HG02884 (cell line): ENCODE data around the gene KIT.
"Not testable (repeated sequence)": the region's sequence is repeated elsewhere in the genome, so short reads cannot be mapped to it uniquely, and the experiment has no call there.

Source experiments
- ATAC-seq: cut with Tn5 transposase; IDR thresholded peaks from one replicate; pipeline ENCODE4 v1.9.1; 2021; ENCODE audit warnings: mild to moderate bottlenecking, moderate library complexity; ENCODE audit not compliant: unreplicated experiment

KIT gene

DNA sequence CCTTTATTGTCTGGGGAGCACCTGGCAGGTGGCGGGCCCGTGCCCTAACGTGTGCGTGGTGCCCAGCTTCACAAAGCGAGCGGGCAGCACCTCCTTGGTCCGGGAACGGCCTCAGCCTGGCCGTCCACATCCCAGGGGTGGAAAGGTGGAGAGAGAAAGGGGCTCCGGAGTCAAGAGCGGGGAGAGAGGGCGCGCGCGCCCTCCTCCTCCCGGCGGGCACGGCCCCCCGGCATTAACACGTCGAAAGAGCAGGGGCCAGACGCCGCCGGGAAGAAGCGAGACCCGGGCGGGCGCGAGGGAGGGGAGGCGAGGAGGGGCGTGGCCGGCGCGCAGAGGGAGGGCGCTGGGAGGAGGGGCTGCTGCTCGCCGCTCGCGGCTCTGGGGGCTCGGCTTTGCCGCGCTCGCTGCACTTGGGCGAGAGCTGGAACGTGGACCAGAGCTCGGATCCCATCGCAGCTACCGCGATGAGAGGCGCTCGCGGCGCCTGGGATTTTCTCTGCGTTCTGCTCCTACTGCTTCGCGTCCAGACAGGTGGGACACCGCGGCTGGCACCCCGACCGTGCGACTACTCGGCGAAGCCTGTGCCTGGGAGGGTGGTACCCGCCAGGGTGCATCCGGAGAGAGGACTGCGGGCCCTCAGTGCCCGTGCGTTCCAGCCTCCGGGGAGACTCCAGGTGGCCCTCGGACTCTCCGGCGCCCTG, at the start of gene KIT:
Gene KIT (plus strand): TSS at position 407 of the 701 bp plus-strand sequence. CDS start 58 bp downstream, at position 465.
- ATAC-seq, result no peak

- no peak for ATAC-seq
Measured at GRCh38 chr4:54609310-54609709, 48.4 kb upstream of the KIT start.

GRCh38 chr4:54614149-54614548, 43.6 kb upstream of the KIT start:
- ATAC-seq, result no peak

GRCh38 chr4:54620773-54621172, 37.0 kb upstream of the KIT start:
- no peak for ATAC-seq

- ATAC-seq, result no peak
Measured at GRCh38 chr4:54625391-54625790, 32.4 kb upstream of the KIT start.

DNA sequence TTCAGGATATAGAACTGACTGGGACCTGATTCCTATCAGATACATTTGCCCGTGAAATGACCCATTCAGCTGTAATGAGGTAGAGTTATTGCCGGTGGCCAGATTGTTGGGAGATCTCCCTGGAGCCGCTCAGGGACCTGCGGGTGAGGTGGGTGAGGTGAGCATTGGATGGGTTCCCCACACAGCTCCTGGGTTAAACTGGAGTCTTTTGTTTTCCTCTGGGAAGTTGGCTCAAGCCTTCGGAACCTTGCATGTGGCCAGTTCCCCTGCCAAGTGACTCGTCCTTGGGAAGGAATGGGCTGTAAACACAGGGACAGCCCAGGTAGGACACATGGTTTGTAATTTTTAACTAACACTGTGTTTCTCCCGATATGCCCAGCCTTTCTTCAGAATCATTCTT, 31.6 kb upstream of the KIT start:
- ATAC-seq, result no peak

GRCh38 chr4:54632537-54632936, 25.2 kb upstream of the KIT start:
- ATAC-seq, result no peak

DNA sequence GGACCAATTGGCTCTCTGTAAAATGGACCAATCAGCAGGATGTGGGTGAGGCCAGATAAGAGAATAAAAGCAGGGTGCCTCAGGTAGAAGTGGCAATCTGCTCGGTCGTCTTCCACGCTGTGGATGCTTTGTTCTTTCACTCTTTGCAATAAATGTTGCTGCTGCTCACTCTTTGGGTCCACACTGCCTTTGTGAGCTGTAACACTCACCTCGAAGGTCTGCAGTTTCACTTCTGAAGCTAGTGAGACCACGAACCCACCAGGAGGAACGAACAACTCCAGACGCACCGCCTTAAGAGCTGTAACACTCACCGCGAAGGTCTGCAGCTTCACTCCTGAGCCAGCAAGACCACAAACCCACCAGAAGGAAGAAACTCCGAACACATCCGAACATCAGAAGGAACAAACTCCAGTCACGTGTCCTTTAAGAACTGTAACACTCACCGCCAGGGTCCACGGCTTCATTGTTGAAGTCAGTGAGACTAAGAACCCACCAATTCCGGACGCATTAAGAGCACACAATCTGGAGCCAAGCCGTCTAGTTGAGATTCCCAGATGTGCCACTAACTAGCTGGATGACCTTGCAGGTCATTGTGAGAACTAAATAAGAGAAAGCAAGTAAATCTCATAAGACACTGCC, 24.5 kb upstream of the KIT start:
- not testable (repeated sequence) for ATAC-seq

- ATAC-seq, result no peak
Measured at GRCh38 chr4:54635318-54635717, 22.4 kb upstream of the KIT start.

GRCh38 chr4:54637325-54637724, 20.4 kb upstream of the KIT start:
- ATAC-seq, result no peak

DNA sequence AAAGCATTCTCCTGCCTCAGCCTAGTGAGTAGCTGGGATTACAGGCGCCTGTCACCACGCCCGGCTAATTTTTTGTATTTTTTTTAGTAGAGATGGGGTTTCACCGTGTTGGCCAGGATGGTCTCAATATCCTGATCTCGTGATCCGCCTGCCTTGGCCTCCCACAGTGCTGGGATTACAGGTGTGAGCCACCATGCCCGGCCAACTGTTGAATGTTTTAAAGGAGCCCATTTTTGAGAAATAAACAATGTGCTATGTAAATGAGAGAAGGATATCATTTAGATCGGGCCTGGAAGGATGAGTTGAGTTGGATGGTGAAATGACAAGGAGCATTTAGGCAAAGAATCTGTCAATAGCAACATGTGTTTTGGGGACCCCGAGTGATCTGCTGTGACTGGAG, 16.7 kb upstream of the KIT start:
- not testable (repeated sequence) for ATAC-seq

- ATAC-seq, result no peak
Measured at GRCh38 chr4:54643172-54643571, 14.6 kb upstream of the KIT start.

- ATAC-seq, result no peak
Measured at GRCh38 chr4:54643958-54644751, 13.6 kb upstream of the KIT start.

DNA sequence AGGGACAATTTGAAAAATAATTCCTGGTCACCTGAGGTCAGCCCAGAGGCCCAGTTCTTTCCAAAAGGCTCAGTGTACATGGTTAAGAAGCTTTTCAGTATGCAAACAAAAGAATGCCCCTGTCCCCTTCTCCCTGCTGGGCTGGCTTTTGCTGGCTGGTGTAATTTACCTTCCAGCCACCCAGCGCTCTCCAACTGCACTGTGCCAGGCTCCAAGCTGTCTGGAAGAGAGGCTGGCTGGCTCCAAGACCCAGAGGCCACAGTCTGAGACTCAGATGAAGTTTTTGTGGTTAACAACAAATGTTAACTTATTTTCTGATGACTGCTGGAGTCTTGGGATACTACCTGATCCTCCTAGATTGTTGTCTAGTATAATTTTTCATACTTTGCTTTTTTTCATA, 11.9 kb upstream of the KIT start:
- ATAC-seq, result no peak

- no peak for ATAC-seq
Measured at GRCh38 chr4:54647070-54647469, 10.7 kb upstream of the KIT start.

GRCh38 chr4:54651050-54651449, 6.7 kb upstream of the KIT start:
- ATAC-seq, result no peak

DNA sequence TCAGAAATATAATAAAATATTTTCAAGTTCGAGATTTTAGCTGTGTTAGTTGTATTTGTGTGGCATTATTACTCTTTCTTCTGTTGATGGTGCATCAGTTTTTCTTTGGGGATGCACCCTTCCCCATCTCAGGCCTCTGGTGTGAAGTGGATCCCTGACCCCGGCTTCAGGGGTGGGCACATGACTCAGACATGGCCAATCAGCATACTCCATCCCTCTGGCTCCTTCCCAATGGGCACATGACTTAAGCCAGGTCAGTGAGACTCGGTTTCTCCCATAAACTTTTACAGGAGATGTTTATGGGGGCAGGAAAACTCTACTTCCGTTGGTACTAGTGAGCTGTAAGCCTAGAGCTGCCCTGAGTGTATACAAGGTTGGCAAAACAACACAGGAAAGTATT, 3.0 kb upstream of the KIT start:
- ATAC-seq, result no peak

GRCh38 chr4:54657185-54657550, 589 bp upstream of the KIT start:
- no peak for ATAC-seq

DNA sequence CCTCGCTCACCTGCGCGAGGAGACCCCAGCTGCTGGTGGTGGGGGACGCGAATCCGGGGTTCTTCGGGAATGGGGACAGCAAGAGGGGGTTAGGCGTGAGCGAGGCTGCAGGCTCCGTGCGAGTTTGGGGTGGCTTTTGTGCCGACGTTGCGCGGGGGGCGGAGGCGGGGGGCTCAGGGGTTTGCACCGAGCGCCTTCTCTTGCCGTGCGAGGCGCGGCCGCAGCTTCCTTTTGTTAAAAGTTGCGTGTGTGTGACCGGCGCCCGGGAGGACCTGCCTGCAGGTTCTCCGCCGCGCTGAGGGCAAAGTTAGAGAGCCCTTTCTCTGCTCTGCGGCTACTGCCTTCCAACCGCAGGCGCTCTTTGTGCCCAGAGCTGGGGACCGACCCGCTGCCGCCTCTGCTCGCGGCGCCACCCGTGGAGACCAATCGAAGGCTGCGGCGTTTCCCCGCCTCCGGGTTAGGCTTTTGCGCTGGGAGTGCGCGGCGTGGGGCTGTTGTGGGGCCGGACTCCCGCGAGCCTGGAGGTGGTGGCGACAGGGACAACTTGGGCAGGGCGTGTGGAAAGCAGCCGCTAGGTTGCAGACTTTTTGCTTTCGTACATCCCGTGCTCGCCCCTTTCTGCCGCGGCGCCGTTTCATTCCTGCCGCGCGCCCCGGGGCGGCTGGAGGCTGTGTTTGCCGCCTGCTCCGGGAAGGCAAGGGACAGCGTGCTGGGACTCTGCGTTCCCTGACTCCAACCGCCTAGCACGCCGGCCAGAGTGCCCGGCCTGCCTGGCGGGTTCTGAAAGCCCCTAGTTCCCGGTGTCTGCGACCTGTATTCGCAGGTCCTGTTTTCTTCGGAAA, 716 bp downstream of the KIT start:
- ATAC-seq, result peak; percentile 56

GRCh38 chr4:54659313-54659712, 1.6 kb downstream of the KIT start:
- no peak for ATAC-seq
